CD4-positive, alpha-beta T cell treated with Interleukin-15 for 1 hour (primary cell): ENCODE results near the gene HYCC2.
"Not testable (repeated sequence)": the region's sequence is repeated elsewhere in the genome, so short reads cannot be mapped to it uniquely, and the experiment has no call there.

ENCODE experiments used
- DNase-seq: peaks from one replicate; pipeline ENCODE4 v3.0.0-alpha.2; 2020

The HYCC2 gene

DNA sequence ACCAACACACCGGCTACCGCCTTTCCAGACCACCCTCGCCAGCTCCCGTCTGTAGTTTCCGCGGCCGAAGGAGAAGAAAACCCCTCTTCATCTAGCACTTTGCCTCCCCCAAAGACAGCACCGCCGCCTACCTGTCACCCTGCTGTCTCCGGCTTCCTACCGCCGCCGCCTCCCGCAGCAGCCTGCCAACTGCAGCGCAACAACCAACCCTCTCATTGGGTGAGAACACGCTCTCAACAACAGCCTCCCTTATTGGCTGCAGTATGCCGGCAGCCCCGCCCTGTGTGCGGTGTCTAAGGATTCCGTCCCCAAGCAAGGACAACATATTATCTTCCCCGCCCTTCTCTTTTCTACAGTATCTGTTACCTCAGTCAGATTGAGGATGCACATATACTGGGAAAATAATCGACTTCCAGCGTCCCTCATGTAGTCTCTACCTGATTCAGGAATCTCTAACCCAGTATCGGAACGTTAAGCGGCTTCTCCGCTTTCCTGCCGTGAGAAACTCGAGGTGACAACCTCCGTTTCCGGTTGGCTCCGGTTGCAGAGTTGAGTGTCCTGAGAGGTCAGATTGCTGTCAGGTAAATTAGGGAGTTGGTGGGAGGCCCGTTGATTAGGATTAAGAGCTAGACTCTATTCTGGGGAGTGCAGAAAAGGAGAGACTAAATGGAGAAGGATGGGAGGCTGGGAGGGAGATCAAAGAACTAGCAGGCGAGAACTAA is at the start of gene HYCC2, which contains the start of gene NDUFB3:
Gene HYCC2 (minus strand): TSS at position 193 of the 722 bp plus-strand sequence. CDS start 47,662 bp downstream, outside the sequence.
Gene NDUFB3 (plus strand): TSS at position 523 of the 722 bp plus-strand sequence. CDS start 6,882 bp downstream, outside the sequence.
- DNase-seq, result peak; percentile 94

DNA sequence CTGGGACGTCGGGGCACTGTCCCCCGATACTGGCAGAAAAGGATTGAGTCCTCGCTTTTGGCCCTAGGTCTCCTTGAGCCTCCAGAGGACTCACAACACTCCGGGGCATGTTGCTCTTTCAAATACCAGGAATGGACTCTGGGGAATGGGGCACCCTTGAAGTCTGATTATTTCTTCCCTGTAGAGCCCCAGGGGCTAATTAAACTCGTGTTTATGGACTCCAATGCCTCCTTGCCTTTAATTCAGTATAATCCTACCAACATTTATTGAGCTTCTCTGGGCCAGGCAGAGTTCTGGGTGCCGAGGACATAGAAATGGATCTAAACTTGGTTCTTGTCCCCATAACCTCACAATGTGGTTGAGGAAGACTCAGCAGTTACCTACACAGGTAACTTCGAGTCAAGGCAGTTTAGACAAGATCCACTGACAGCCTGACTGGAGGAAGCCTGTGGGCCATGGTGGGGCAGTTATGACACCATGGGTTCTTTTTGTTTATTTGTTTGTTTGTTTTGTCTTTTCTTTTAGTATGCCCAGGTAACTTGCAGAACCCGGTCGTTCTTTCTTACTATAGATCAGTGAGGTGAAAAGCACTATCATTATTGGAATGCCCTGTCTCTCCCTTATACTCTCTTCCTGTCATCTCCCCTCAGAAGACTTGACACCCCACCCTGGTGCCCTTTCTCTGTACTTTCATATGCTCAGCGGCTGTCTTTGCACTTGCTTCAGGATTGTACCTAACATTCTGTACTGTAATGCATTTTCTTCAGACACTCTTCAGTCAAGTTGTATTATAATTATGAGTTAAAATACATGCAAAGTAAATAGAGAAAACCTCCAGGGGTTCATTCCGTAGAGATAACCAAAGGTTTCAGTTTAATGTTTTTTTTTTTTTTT is 47.7 kb upstream of the HYCC2 start:
- no peak for DNase-seq

DNA sequence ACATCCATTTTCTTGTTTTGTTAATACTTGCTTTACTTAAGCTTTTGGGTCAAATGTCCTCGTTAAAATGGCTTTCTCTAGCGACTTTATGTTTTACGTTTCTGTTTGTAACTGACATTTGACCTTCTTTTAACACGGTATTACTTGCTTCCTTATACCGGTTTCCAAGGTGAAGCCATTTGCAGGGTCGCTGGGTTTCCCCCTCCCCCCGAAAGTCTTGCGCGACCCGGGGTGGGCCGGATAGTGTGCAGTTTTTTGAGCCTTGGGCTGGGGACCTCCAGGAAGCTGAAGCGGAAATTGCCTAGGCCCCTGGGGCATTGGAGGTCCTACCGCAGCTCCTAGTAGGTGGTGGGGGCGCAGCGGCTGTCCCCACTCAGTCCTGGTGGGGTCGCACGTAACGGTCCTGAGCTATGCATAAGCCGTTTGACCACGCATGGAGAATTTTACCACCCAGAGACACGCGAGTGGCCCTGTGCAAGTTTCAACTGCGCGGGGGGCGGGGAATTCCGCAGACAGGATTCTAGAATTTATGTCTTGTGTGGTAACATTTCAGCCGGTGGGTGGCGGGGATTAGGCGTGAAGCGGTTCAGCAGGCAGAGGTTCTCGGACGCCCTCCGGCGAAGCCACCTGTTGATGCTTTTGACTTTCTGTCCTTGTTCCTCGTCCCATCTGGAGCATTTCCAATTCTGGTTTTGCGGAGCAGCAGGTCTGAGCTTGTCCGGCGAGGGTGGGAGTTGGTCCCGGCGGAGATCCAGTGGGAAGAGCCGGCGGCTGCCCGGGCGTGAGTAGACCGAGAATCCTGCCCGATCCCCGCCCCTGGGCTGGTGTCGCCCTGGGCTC is 46.9 kb upstream of the HYCC2 start:
- peak; percentile 91 for DNase-seq

DNA sequence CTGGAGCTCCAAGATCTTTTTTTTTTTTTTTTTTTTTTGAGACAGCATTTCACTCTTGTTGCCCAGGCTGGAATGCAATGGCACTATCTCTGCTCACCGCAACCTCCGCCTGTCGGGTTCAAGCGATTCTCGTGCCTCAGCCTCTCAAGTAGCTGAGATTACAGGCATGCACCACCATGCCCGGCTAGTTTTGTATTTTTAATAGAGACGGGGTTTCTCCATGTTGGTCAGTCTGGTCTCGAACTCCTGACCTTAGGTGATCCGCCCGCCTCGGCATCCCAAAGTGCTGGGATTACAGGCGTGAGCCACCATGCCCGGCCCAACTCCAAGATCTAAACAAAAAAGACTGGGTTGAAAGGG is 46.2 kb upstream of the HYCC2 start:
- not testable (repeated sequence) for DNase-seq

DNA sequence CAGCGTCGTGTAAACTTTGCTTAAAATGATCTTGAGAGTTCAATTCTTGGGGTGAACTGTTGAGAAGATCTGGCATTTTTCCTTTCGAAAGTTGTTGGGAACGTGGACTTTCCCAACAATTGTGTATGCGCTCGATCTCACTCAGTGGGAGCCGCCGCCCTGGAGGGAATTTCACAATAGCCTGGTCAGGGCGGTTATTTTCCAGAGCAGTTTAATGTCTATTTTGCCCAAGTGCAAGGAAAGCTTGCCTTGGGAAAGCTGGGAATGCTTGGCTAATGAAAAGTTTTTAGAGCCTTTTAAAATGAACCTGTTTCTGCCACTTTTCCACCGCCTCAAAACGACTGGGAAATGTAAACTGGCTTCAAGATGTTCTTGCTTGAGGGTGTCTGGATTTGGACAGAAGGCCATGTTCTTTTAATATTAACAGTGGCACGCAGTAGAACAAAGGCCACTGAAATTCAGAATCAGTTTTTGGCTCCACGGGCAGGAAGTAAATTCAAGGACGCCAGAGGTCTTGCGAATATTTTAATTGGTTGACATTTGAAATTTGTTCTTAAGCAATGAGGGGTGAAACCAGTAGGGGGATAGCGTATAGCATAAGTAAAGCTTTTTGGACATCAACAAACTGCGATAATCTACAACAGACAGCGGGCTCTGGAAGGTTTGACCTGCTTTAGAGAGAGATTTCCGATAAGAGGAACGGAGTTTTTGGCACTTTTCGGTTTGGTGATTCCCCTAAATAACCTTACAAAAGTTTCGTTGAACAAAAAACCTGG is 45.7 kb upstream of the HYCC2 start:
- peak; percentile 48 for DNase-seq

DNA sequence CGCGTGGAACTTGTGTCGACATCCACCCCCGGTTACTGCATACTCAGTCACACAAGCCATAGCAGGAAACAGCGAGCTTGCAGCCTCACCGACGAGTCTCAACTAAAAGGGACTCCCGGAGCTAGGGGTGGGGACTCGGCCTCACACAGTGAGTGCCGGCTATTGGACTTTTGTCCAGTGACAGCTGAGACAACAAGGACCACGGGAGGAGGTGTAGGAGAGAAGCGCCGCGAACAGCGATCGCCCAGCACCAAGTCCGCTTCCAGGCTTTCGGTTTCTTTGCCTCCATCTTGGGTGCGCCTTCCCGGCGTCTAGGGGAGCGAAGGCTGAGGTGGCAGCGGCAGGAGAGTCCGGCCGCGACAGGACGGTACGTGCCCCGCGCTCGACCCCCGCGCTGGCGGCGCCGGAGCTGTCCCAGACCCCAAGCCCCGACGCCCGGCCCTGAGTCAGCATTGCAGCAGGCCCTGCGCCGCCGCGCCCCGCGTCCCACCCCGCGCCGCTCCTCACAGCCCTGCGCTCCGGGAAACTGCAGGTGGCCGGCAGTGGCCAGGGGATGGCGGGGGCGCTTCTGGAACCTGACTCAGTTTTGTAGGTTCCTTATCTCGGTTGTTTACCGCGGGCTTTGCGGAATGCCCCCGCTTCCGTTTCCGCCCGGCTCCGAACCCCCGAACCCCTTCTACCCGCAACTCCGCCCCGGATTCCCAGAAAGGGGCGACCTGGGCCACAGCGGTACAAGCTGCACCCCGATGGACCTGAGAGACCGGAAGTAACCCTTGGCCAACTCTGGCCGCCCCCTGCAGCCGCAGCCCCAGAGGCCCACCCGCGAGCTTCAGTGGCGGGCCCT is 44.9 kb upstream of the HYCC2 start, which contains the start of gene CFLAR:
Gene CFLAR (plus strand): TSS at position 50 of the 844 bp plus-strand sequence. CDS start 13,702 bp downstream, outside the sequence.
- DNase-seq, result peak; percentile 86

DNA sequence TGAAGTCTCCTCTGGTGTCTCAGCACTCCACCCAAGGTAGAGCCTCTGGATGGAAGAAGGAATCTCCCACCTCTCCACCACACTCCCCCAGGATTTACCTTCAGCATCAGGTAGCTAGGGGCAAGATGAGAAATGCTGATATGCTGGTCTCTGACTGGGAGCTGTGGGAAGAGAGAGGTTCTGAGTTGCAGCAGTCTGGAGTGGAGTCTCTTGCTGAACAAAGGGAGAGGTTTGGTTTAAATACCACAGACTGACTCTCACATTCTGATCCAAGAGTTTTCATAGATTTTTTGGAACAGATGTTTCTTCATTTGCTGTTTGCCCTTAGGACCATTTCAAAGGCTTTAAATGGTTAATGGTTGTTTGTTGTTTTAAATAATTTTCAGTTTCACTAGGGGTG is 43.4 kb upstream of the HYCC2 start:
- no peak for DNase-seq

DNA sequence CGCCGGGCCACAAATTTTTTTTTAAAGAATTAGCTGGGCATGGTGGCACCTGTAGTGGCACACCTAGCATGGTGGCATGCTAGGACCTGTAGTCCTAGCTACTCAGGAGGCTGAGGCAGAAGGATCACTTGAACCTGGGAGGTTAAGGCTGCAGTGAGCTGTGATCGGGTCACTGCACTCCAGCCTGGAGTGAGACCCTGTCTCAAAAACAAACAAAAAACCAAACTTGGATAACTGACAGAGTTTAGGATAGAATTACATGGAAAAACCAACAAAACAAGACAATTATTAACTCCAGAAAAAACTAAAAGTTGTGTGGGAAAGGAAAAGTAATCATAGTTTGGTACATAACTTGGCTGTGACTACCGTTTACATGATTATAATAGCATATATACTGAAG is 42.9 kb upstream of the HYCC2 start:
- no peak for DNase-seq

DNA sequence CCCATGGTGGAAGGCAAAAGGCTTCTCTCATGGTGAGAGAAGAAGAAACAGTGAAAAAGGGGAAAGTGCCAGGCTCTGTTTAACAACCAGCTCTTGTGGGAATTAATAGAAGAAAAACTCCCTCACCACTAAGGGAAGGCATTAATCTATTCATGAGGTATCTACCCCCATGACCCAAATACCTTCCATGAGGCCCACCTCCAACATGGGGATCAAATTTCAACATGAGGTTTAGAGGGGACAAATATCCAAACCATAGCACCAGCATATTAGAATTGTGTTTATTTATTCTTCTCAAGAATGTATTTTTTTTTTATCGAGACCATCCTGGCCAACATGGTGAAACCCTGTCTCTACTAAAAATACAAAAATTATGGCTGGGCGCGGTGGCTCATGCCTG is 39.6 kb upstream of the HYCC2 start:
- DNase-seq, result no peak

DNA sequence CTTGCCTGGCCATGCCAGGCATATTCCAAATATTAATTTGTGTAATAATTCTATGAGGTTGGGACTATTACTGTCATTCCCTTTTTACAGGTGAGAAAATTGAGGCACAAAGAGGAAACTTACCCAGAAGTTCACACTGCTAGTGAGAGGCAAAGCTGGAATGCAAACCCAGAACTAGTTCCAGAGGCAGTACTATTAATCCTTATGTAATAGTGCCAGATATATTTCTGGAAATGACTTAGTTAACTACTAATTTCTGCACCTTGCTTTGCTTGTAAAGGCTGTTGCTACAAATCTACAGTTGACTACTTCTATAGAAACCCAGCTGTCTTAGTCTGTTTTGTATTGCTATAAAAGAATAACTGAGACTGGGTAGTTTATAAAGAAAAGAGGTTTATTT is 39.1 kb upstream of the HYCC2 start:
- no peak for DNase-seq

DNA sequence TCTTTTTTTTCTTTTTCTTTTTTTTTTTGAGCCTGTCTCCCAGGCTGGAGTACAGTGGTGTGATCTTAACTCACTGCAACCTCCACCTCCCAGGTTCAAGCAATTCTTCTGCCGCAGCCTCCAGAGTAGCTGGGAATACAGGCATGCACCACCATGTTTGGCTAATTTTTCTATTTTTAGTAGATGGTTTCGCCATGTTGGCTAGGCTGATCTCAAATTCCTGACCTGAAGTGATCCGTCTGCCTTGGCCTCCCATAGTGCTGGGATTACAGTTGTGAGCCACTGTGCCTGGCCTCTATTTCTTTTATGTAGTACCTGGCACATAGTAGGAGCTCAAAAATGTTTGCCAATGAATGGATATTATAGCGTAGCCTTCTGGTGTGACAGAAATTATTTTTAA is 37.7 kb upstream of the HYCC2 start:
- DNase-seq, result no peak

DNA sequence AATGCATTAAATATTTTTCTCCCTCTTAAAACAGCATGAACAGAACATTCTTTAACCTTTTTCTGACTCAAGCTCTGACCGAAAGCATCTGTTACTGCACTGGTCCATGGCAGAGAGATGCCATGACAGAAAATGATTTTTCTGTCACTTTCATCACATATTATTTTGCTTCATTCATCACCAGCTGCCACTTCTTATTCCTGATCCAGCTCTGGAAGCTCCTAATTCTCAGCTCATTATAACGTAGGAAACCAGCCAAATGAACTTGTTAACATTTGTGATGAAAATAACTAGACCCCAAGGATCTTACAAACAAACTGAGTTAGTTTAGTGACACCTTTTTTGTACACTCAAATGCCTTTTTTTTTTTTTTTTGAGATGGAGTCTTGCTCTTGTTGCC is 36.9 kb upstream of the HYCC2 start:
- no peak for DNase-seq

DNA sequence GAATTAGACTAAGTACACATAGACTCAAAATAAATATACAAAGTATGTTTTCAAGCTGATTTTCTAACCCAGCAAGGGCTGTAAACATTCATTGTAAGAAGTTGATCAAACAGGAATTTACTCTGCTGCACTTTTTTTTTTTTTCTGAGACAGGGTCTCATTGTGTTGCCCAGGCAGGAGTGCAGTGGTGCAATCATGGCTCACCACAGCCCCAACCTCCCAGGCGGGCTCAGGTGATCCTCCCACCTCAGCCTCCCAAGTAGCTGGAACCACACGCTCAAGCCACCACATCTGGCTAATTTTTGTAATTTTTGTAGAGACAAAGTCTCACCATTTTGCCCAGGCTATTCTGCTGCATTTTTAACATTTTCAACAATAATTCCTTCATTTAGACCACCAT is 36.2 kb upstream of the HYCC2 start:
- no peak for DNase-seq

DNA sequence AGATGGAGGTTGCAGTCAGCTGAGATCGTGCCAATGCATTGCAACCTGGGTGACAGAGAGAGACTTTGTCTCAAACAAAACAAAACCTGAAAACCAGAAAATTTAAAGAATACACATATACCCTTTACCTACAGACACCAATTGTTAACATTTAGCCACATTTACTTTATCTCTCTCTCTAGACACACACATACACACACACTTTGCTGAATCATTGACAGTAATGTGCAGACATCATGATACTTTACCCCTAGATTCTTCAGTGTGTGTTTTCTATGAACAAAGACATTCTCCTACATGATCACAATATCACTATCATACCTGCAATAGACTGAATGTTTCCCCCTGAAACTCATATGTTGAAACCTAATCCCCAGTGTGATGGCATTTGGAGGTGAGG is 34.3 kb upstream of the HYCC2 start:
- no peak for DNase-seq

DNA sequence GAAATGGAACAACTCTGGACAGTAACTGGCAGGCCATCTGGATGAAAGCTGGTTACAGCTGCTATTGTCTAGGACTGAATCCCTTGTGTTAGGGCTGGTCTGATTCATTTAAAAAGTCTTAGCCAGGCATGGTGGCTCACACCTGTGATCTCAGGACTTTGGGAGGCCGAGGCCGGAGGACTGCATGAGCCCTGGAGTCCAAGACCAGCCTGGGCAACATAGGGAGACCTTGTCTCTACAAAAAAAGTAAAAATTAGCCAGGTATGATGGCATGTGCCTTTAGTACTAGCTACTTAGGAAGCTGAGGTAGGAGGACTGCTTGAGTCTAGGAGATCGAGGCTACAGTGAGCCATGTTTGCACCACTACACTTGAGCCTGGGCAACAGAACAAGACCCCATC is 29.0 kb upstream of the HYCC2 start:
- DNase-seq, result no peak

DNA sequence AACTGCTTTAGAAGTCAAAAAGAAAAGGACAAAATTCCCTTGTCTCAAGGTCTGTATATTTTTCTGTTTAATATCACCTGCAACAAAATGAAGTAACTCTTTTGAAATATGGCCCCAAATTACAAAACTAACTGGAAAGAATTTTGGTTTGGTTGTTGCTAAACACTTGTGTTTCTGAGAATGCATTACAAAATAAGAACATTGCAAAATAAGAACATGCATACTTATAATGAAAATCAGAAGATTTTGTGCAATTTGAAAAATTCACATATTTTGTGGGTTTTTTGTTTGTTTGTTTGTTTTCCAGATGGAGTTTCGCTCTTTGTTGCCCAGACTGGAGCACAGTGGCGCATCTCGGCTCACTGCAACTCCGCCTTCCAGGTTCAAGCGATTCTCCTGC is 22.1 kb upstream of the HYCC2 start:
- DNase-seq, result no peak

DNA sequence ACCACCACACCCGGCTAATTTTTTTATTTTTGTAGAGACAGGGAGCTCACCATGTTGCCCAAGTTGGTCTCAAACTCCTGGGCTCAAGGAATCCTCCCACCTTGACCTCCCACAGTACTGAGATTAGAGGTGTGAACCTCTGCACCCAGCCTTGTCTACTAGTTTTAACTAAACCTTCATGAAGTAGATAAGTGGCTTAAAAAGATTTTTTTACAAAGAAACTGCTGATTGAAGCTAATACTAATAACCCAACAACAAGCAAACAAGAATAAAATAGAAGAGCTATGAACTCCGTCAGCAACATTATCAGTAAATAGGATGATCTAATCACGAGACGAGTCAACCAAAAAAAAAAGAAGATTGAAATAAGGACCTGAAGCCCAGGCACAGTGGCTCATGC is 19.1 kb upstream of the HYCC2 start:
- DNase-seq, result no peak

DNA sequence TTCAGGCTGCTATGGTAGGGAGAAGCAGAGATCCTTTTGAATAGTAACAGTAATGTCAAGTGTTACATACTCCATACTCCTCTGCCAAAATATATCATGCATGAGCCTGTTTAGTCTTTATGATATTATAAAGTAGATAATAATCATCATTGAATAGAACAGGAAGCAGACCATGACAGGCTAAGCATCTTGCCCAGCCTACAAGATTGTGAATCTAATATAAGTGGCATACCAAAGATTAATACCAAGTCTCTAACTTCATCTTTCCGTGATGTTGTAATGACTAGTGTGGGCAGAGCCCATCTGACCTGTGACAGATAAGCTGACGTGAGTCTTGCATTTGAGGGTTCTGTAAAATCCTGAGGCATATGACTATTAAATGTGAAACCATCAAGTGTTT is 13.4 kb upstream of the HYCC2 start:
- DNase-seq, result no peak

DNA sequence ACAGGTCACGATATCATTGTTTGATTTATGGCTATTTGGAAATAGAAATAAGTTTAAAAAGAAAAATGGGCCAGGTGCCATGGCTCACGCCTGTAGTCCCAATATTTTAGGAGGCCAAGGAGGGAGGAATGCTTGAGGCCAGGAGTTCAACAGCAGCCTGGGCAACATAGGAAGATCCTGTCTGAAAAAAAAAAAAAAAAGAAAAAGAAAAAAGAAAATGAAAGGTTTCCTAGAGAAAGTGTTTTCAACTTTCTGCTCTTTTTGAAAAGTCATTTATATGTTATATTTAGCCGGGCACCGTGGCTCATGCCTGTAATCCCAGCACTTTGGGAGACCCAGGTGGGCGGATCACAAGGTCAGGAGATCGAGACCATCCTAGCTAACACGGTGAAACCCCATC is 3.5 kb upstream of the HYCC2 start:
- no peak for DNase-seq

DNA sequence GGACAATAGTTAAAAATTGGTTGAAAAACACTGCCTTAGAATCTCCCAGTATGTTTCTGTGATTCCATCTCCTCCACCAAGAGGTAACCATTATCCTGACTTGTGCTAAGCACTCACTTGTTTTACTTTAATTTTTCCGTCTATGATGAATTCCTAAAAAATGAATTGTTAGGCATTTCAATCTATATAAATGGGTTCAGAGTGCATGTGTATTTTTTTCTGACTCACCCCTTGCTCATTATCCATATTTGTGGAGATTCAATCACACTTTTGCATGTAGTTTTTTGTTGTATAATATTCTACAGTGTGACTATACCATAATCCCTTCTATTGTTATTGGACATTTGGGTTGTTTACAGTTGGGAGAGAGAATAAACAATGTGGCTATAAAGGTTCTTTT is 1.6 kb upstream of the HYCC2 start:
- DNase-seq, result no peak

DNA sequence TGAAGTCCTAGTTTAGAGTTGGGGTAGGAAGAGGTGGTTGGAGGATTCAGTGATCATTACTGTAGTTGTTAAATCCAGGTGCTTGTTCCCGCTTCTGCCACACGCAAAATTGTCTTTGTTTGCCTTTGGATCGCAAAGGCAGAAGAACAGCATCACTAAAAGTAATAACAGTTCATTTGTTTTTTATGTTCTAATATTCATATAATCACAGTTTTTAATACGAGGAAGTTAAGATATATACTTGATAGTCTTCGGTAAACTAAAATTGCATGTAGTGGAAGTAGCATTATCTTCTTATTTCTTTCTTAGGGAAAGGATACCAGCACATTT is 695 bp upstream of the HYCC2 start:
- DNase-seq, result no peak
